Measurements from ENCODE around the gene ECHDC3. TPM values are rescaled to one million over a fixed set of nuclear protein-coding genes. Genes with fewer than 3 reads are reported as not detected.

Gene ECHDC3
- total RNA-seq, 1 donor from 2014 or later = 4.0 TPM

DNA sequence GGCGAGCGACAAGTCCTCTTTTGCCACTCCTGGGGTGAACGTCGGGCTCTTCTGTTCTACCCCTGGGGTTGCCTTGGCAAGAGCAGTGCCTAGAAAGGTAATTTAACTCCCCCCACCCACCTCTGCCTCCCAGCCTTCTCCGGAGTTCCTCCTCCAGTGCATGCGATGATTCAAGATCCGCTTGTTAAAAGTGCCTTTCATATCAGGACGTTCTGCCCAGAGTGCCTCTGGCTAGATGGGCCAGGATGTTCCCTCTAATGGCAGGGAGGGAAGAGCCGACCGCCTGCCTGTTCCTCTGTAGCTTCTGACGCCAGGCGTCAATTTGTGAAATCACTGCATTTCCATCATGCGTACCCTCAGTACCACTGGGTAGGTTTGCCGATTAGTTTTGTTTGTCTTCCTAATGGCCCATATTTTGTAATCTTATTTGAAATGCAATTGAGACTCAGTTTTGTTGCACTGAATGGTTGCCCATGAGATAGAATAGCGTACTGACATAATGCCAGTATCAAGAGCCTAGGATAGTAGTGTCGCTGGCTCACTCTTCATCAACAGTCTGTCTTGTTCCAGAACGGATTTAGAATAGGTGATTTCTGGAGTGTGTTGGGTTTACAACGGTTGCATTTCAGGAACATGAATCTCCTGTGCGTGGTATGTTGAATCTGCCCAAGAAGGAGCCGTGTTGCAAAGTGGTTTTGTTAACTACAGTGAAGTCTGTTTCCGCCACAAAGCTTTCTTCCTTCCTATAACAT is 13.5 kb downstream of the ECHDC3 start:
- peaks cover 26% of the 10 kb centered on the region for H3K4me1 Mint-ChIP-seq (ENCODE audit: unreplicated experiment)
- TF ChIP-seq, protein P1, sequence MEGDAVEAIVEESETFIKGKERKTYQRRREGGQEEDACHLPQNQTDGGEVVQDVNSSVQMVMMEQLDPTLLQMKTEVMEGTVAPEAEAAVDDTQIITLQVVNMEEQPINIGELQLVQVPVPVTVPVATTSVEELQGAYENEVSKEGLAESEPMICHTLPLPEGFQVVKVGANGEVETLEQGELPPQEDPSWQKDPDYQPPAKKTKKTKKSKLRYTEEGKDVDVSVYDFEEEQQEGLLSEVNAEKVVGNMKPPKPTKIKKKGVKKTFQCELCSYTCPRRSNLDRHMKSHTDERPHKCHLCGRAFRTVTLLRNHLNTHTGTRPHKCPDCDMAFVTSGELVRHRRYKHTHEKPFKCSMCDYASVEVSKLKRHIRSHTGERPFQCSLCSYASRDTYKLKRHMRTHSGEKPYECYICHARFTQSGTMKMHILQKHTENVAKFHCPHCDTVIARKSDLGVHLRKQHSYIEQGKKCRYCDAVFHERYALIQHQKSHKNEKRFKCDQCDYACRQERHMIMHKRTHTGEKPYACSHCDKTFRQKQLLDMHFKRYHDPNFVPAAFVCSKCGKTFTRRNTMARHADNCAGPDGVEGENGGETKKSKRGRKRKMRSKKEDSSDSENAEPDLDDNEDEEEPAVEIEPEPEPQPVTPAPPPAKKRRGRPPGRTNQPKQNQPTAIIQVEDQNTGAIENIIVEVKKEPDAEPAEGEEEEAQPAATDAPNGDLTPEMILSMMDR (conservative IDR thresholded peaks at IDR 0.05) = no peak

DNA sequence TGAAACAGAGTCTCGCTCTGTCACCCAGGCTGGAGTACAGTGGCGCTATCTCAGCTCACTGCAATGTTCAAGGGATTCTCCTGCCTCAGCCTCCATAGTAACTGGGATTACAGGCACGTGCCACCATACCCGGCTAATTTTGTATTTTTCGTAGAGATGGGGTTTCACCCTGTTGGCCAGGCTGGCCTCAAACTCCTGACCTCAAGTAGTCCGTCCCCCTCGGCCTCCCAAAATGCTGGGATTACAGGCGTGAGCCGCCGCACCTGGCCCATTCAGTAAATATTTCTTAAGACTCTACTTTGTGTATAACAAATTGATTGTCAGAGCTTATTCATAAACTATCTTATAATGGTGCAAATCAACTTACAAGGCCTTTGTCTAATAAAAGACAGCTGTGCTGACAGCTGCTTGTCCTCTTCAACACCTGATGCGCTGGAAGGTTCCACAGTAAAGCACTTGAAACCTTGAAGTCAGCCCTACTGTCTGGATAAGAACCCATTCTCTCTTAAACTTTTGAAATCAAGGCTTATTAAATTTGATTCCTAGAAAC is 14.7 kb downstream of the ECHDC3 start:
- Mint-ChIP-seq H3K36me3 (no peaks in the 10 kb centered on the region), H3K9me3 (no peaks in the 10 kb centered on the region), H3K27ac (no peak overlapping the region), H3K4me1 (ENCODE audit: unreplicated experiment) (peaks cover 26% of the 10 kb centered on the region), H3K27me3 (no peaks in the 10 kb centered on the region), H3K4me3 (no peak overlapping the region)
- TF ChIP-seq, protein P1 (conservative IDR thresholded peaks at IDR 0.05) = no peak
- no peak for DNase-seq (ENCODE audit: extremely low spot score, unreplicated experiment)

More for the DNA sequence above, 13.5 kb downstream of the ECHDC3 start:
- Mint-ChIP-seq H3K27me3 (no peaks in the 10 kb centered on the region), H3K4me3 (no peak overlapping the region), H3K36me3 (no peaks in the 10 kb centered on the region), H3K9me3 (no peaks in the 10 kb centered on the region), H3K27ac (no peak overlapping the region)
- no peak for DNase-seq (ENCODE audit: extremely low spot score, unreplicated experiment)

DNA sequence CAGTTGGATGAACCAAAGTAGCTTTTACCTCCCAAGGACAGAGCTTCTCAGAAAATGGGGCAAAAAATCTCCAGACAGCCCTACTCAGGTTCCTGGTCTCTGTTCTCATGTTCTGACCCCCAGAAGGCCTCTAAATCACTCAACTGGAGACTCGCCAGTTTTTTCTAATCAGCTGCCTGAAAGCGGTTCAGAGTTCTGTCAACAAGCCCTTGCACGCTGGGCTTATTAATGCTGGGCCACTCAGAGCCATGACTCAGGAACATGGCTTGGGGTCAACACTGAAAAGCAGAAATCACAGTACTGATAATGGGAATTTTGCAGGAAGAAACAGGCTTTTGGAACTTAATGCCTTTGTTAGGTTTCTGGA is 15.3 kb downstream of the ECHDC3 start:
- Mint-ChIP-seq H3K9me3 (no peaks in the 10 kb centered on the region), H3K4me1 (ENCODE audit: unreplicated experiment) (peaks cover 26% of the 10 kb centered on the region), H3K4me3 (no peak overlapping the region), H3K36me3 (no peaks in the 10 kb centered on the region), H3K27me3 (no peaks in the 10 kb centered on the region), H3K27ac (peak overlapping the region; percentile 73)
- TF ChIP-seq, protein P1 (conservative IDR thresholded peaks at IDR 0.05) = no peak
- DNase-seq (ENCODE audit: extremely low spot score, unreplicated experiment) = no peak

DNA sequence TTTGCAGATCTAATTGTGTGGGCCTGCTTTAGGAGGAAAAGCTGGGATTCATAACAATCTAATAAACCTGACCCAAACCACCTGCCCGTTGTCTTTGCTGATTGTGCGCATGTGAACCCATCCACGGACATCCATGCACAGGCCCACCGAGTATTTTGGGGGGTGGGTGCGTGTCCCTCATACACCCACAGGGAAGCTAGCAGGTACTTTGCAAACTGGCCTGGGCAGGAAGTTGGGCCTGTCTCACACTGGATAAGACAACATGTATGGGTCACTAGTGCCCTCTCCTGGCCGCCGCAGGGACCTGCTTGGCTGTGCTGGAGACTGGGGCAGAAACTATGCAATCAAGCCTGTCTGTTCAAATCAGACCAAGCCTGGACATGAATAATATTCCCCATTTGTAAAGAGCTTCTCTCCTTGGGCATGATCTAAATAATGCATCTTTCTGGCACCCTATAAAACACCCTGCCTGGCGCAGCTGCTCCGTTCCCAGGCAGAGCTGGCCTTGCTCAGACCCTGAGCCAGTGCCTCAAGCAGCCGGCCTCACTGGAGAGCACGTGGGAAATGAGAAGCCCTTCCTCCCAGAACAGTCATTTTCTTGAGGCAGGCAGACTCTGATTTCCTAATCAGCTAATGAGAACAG is 15.8 kb downstream of the ECHDC3 start:
- no peaks in the 10 kb centered on the region for H3K36me3 Mint-ChIP-seq
- H3K27me3 Mint-ChIP-seq = no peaks in the 10 kb centered on the region

DNA sequence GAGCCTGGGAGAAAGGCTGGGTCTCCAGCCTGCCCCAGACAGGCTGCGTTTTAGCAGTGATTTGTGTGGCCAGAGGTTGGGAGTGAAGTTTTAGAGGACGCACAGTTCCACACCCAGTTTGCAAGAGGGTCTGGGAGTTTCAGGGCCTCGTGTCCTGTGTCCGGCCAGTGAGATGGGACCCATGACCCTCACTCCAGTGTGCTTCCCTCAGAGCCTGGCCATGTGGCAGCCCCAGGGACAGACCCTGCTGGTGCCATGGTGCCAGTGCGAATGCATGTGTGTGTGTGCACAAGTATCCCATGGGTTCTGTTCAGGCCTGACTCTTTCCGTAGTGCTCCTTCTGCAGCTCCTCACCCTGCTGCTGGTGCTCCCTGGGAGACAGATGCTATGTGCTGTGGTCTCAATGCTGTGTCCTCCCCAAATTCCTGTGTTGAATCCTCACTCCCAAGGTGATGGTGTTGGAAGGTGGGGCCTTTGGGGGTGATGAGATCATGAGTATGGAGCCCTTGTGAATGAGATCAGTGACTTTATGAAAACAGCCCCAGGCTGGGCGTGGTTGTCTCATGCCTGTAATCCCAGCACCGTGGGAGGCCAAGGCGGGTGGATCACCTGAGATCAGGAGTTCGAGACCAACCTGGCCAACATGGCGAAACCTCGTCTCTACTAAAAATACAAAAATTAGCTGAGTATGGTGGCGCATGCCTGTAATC is 16.5 kb downstream of the ECHDC3 start:
- TF ChIP-seq, protein P1 (conservative IDR thresholded peaks at IDR 0.05) = no peak
- H3K4me3 Mint-ChIP-seq = no peak overlapping the region
- H3K27ac Mint-ChIP-seq = peak overlapping the region; percentile 73

More for the DNA sequence above, 15.8 kb downstream of the ECHDC3 start:
- peak overlapping the region; percentile 73 for H3K27ac Mint-ChIP-seq
- H3K4me1 Mint-ChIP-seq (ENCODE audit: unreplicated experiment) = peaks cover 26% of the 10 kb centered on the region
- H3K9me3 Mint-ChIP-seq = no peaks in the 10 kb centered on the region
- no peak overlapping the region for H3K4me3 Mint-ChIP-seq
- DNase-seq (ENCODE audit: extremely low spot score, unreplicated experiment) = peak; percentile 90
- TF ChIP-seq, protein P1 (conservative IDR thresholded peaks at IDR 0.05) = peak; percentile 97

More for the DNA sequence above, 16.5 kb downstream of the ECHDC3 start:
- Mint-ChIP-seq H3K4me1 (ENCODE audit: unreplicated experiment) (peaks cover 26% of the 10 kb centered on the region), H3K36me3 (no peaks in the 10 kb centered on the region), H3K9me3 (no peaks in the 10 kb centered on the region), H3K27me3 (no peaks in the 10 kb centered on the region)
- no peak for DNase-seq (ENCODE audit: extremely low spot score, unreplicated experiment)

Measured in type B pancreatic cell (in vitro differentiated cells).